ENCODE data around the gene ARL2BP.

ARL2BP gene

DNA sequence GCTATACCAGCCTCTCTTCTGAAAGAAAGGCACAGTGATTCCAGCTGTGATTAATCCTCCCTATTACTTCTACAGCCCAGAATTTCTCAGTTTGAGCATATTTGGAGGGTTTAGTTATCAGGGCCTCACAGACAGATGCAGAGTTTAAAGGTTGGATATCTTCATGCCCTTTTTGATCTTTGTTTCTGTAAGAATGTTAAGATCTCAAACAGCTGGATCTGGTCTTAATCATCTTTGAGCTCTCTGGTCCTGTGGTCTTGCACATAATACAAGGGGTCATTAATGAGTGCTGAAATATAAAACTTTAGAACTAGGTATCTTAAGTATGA, 9.1 kb upstream of the ARL2BP start:
- no peak for DNase-seq

DNA sequence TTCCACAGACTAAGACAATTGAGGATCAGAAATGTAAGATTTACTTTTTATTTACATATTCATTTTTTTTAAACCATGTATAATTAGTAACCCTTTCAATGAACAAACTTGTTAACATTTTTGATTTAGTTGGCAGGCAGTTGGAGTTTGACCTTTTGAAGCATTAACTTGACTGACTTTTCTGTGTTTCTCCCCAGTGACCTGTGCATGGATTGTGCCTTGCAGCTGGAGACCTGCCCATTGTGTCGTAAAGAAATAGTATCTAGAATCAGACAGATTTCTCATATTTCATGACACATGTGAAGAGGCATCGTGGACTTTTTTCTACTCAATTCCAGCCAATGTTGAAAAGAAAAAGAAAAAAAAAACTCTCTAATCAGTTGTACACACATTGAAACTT, 6.4 kb upstream of the ARL2BP start:
- no peak for DNase-seq

DNA sequence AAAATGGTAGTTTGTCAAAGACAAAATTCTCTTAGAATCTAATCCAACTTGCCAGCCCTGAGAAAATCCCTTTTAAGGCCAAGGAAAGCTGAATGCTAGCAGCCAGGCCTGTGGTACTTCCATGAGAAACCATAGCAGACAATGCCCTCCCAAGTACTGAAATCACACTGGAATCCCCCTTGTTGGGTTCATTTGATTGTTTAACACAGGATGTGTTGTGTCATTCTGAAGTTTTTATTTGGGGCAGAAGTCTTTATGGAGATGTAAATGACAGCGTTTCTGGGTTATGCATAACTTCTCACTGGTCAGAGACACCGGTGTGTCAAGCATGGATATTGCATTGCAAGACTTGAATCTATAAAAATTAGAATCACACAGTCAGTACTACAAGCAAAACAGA, 6.0 kb upstream of the ARL2BP start:
- no peak for DNase-seq

DNA sequence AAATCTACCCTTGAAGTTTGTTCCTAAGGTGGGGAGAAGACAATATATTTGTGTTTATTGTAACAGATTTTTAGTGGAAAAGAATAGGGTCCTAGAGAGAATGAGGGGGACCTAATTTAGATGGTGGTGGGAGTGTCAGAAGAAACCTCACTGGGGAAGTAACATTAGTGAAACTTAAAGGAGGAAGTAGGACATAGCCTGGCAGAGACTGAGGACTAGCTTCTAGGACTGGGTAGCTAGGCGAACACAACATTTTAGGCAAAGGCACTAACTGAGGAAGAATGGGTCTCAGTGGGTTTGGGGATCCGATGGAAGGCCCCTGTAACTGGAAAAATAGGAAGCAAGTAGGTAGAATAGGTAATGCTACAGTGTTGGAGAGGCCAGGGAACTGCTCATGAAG, 4.2 kb upstream of the ARL2BP start:
- no peak for DNase-seq

DNA sequence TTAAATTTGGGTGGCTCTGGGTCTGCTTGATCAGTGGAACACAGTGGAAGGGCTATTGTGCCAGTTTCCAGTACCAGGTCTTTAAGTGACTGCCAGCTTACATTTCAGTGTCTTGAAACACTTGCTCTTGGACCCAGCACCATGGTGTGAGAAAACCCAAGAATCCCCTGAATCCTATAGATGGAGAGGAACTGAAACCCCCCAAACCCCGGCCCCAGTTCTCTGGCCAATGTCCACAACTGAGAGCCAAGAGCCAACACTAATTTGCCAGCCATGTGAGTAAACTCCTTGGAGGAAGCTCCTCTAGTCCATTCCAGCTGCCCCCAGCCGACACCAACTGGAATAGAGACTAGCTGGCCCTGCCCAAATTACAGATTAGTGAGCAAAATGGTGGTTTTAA, 2.4 kb upstream of the ARL2BP start:
- no peak for DNase-seq

DNA sequence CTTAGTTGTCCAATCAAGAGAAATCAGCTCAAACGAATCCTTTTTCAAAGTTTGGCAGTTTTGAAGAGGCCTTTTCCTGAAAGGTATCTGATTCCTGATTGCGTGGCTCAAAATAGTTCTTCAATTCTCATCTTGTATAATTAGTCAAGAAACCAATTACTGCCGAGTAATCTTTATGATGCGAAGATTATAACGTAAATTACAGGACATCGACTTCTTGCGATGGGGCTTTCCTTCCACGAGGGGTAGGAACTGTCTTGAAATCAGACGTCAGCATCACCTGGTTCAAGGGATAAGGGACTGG, 644 bp upstream of the ARL2BP start:
- DNase-seq, result no peak

DNA sequence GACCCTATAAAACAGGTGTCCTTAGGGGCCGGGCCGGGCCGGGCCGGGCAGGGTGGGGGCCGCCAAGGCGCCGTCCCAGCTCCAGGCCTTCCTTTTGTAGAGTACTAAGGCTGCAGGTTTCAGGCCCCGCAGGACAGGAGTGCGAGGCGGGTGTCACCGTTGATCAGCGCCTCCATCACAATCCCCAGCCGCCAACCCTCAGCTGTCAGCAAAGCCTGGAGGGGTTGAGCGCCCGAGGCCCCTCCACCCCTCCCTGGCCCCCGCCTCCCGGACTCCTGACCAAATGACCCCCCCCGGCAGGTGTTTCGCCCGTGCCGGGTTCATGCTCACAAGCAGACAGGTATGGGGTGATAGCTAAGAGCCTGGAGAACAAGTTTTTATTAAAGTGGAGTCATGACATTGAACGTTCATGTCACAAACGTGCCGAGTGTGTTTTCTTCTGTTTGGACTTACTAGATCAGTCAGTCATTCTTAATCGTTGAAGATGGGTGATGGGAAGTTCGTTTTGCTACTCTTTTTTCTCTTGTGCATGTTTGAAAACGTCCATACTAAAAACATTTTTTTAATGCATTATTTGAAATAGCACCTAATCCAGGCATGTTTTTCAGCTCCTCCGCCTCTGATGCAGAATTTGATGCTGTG, 534 bp downstream of the ARL2BP start:
- no peak for DNase-seq

DNA sequence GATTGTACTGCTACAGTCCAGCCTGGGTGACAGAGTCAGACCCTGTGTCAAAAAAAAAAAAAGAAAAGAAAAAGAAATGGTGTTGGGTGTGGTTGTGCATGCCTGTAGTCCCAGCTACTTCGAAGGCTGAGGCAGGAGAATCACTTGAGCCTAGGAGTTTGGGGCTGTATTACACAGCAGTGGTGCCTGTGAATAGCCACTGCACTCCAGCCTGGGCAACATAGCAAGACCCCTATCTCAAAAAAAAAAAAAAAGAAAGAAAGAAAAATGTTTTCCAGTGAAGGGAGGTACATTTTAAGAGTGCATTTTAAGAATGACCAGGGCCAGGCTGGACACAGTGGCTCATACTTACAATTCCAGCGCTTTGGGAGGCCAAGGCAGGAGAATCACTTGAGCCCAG, 6.3 kb downstream of the ARL2BP start:
- DNase-seq, result no peak

DNA sequence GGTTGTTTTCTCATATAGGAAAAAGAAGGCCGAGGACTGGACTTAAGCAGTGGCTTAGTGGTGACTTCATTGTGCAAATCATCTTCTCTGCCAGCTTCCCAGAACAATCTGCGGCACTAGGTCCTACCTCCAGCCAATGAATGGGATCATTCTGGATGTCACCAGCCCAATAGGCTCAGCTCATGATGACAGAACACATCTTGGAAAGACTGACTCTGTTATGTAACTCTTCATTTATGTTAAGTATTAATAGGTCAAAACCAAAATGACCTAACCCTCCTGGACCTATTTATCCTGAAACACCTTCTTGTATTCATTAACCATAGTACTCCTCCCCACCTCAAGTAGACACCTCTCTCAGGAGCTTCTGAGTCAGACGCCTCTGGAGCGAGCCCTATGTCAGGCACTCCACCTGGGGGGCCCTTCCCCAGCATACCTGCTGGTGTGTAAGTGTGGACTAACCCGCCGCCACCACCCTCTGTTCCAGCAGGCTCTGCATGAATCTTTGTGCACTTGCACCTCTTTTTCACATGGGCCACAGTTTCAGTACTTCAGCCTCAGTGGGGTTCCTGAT, 7.2 kb downstream of the ARL2BP start:
- DNase-seq, result no peak

DNA sequence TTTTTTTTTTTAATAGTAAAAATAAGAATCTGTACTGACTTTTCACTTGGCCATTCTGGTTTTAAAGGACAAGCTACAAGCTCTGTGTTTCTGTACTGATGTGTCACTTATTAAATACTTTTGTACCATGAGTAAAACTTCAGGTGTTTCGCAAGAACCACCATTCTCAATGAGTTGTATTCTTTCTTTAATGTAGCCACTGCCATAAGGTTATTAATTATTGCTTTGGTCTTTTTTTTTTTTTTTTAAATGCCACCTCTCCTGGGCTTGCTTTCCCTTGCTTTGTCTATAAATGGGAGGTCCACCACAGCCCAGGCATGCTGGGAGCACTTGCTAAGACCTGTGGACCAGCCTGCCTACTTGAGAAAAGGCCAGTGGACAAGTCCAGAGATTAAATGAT, 8.4 kb downstream of the ARL2BP start:
- DNase-seq, result no peak

DNA sequence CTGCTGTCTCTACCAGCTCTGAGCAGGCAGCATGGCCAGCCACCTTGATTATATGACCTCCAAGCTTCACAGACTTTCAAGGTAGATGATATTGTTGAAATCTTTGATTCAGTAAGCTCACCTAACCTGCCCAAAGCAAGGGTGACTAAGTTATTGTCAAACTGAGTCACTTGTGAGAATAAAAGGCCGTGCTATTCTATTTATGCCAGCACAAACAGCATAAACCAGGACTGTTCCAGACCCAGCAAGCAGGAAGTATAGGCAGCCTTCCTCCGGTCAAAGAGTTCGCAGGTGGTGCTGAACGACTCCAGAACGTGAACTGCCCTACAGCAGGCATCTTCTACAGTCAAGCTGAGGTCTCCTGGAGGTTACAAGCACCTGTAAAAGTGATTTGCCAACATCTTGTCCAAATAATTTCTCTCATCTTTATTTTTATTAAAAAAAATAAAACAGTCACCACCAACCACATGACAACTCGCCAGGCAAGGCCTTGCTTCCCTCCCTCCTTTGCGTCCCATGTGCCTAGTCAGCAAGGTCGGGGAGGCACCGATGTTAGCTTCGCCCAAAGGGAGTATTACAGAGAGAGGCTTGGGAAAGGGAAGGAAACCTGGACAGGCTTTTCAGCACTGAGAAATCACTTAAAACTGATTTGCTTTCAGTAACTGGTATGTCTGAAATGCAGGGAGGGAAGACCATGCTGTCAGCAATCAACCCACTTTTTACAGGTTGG, 10.8 kb downstream of the ARL2BP start:
- no peak for DNase-seq

DNA sequence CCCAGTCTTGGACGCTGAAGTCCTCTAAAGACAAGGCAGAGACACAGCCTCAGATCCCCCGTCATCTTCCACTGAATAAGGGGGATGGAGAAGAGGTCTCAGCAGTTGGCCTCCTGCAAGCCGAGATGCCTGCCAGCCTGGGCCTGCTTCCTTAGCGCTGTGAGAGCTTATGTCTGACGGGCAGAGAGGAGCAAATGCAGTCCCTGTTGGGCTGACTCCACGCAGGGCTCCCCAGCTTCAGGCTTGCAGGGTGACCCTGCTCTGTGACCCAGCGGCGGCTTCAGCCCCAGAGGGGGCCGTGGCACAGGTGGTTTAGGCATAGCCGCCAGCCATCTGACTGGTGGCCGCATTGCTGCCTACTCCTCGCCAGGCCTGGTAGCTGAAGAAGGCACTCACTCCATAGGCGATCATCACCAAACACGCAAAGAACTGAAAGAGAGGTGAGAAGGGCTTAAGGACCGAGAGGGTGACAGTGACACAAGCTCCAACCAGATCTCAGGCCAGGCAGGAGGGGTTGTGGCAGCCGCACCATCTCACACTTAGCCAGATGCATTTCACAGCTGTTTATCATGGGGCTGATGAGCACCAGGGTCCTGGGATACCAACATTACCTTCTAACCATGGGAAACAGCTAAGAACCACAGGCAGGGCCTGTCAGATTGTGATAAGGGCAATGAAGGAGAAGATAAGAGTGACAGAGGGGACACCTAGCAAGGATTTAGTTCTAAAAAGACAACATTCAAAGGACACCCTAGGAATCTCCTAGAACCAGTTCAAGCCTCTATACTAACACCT, 11.7 kb downstream of the ARL2BP start:
- no peak for DNase-seq

DNA sequence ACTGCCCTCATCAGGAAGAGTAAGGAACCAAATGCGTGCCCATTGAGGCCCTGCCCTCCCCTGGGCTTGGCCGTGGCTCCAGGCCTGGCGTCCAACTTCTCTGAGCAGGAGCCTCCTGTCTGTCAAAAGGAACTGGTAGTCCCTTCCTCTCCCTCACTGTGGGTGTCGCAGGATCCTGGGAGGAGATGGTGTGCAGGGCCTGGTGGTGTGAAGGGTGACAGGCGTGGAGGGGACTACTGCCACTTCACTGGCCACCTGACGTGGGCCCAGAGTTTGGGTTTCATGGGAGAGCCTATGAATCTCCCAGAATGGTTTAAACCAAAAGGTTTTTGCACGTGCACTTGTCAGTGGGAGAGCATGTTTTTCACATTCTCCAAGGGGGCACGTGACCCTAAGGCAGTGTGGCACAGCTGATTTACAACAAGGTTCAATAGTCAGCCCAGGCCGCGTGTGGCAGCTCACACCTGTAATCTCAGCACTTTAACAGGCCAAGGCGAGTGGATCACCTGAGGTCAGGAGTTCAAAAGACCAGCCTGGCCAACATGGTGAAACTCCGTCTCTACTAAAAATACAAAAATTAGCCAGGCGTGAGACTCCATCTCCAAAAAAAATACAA, 12.5 kb downstream of the ARL2BP start:
- DNase-seq, result no peak

DNA sequence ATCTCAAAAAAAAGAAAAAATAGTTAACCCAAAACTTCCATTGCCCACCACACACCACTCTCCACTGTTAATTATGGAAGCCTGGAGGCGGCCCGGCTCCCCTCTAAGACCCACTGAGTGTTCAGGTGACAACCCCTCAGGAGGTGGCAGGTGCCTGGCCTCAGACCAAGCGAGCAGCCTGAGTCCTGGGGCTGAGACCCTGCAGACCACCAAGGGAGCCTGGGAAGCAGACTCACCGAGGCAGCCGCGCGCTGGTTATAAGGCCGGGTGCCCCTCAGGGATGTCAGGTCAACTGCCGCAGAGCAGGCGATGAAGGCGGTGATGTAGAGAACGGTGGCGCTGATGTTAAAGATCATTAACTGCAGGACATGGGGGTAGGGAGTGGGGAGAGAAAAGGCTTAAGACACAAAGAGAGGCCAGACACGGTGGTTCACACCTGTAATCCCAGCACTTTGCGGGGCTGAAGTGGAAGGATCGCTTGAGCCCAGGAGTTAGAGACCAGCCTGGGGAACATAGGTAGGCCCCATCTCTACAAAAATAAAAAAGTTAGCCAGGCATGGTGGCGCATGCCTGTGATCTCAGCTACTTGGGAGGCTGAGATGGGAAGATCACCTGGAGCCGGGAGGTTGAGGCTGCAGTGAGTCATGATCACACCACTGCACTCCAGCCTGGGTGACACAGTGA, 13.3 kb downstream of the ARL2BP start:
- no peak for DNase-seq

DNA sequence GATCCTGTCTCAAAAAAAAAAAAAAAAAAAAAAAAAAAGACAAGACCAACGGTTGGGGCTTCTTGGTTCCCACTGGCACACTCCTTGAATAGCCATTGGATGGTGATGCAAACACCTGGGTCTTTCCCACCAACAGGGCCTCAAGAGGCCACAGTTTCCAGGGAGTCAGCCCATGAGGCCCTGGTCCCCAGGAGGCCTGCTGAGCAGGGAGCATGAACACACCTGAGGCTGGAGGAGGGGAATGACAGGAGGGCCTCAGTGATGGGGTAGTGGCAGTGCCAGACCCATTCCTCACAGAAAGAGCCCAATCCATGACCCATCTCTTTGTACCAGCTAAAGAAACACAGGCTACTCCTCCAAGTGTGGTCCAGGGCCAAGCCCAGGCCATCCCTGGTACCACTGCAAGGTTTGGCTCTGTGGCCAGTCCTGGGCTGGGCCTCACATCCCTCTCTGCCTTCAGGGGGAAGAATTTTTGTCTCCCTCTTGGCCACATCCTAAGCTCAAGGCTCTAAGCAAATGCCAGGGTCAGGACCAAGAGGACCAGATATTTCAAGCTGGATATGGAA, 13.9 kb downstream of the ARL2BP start:
- DNase-seq, result no peak

DNA sequence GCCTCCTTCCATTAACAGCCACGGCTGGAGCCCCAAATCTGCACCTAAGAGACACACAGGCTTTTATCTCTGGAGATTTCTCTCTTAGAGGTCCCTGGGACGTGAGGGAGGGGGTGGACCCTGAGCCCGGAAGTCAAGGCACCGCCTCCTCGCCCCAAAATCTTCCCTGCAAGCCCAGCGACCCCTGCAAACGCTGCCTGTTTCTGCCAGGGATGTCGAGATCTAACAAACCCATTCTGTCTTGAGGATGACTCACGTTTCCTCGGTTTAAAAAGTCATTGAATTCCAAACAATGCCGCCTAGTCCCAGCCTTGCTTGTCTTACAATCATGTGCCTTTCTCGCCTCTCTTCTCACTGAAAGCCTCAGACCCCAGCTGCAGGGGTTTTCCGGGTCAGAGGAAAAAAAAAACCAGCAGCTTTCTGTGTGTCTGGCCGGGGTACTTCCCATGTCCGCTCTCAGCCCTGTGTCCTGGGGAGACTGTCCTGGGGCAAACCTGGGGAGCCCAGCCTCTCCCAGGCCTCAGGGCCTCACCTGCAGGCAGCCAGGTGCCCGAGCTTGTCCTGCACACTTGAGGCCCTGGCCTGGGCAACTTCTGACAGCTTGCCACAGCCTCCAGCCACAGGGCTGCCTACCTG, 15.4 kb downstream of the ARL2BP start:
- no peak for DNase-seq

DNA sequence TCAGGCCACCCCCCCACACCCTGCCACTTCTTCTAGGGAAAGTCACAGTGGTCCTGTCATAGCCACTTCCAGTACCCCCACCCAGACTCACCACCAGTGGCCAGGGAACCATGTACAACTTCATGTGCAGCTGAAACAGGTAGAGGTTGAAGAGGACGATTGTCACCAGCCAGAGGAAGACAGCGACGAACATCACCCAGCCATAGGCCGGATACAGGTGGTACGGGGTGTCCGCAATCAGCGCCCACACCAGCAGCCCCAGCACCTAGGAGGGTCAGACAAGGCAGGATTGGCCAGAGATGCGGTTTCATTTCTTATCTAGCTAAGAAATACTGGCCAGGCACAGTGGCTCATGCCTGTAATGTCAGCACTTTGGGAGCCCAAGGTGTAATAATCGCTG, 16.7 kb downstream of the ARL2BP start:
- DNase-seq, result no peak

DNA sequence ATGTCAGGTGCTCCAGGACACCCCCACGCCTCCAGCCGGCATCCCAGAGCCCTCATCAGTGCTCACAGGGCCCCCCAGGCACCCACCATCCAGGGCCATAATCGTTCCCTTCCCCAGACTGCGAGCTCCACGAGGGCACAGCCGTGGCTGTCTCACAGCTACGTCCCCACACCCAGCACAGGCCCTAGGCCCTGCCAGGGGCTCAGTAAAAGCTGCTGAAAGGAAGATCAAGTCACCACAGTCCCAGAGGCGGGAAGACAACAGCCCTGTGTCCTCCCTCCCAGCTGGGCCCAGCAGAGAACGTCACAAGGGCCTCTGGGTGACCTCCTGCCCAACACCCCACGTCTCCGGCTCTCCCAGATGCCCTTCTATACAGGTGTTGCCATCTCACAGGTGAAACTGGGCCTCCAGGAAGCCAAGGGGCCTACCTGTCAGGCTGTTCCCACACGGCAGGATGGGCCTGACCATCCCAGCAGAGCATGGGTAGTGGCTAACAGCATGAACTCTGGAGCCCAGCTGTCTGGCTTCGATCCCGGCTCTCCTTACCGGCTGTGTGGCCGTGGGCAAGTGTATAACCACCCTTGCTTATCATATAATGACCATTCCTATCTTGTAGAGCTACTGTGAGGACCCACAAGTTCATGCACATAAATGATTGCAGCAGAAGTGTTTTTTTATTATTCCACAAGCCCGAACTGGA, 17.9 kb downstream of the ARL2BP start:
- no peak for DNase-seq

DNA sequence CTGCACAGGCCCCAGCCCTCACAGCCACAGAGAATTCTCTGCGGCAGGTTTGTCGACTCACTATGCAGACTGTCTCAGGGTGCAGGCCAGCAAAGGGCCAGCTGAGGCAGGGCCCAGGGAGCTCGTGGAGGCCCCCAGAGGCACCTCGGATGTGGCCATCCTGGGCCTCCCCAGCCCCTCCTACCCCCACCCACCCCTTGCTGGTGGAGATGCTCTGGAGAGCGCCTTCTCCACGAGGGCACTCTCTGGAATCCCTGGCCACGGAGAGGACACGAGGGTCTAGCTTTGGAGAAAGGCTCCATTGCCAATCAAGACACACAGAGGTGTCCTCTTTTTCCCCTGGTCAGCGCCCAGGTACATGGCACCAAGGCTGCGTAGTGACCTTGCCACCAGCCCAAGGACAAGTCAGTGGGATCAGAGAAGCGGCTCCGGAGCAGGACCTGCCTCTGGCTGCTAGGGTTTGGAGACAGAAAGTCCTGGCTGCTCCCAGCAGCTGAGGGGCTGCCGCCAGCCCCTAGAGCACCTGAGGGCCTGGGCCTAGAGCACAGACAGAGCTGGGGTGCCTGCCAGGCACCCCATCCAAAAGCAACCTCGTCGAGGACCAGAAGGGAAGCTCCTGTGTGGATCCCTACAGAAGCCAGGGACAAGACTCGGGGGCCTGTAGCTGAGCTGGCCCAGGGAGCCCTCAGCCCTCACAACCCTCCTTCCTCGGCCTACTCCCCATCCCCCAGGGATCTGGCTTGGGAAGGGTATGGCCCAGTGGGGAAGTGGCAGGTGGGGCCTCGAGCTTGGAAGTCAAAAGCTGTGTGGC, 18.7 kb downstream of the ARL2BP start:
- DNase-seq, result no peak

DNA sequence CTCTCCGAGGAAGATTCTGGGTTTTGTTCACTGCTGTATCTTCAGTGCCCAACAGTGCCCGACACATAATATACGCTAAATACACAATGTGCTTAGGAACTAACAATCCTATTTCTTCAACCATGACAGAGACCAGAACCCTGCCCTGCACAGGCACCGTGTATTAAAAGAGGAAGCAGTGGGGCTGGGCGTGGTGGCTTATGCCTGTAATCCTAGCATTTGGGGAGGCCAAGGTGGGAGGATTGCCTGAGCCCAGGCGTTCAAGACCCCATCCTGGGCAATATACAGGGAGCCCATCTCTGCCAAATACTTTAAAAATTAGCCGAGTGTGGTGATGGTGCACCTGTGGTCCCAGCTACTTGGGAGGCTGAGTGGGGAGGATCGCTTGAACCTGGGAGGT, 19.3 kb downstream of the ARL2BP start:
- DNase-seq, result no peak

DNA sequence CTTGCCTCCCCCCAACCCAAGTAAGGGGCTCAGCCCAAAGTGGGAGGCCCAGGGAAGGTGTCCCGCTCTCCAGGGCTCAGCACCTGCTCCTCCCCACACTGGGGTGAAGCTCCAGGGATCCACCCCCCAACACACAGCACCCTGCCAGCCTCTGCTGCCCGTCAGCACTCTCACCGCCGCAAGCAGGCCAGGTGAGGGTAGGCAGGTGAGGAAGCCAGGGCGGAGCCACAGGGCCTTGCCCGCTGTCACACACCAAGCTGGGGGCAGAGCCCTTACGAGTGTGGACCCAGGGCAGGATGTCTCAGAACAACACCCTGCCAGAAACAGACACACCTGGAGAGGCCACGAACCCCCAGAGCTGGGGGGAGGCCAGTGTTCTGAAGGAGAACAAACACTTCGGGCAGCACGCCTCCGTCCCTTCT, 19.9 kb downstream of the ARL2BP start:
- no peak for DNase-seq

Data from activated CD4-positive, alpha-beta T cell treated with anti-CD3 and anti-CD28 coated beads, Interleukin-2, amount 50 U/mL, for 4 hours (primary cell).